ENCODE results near the gene ERICH2. TPM values are rescaled to one million over a fixed set of nuclear protein-coding genes. Genes with fewer than 3 reads are reported as not detected.

The ERICH2 gene
- total RNA-seq = 10 to 100 TPM in 1 of 2 donors, 1 to 10 TPM in 1; 9.6 to 18.3 TPM
- polyA plus RNA-seq (2013, experiment 1 of 2) = 1.5 TPM
- polyA plus RNA-seq (2013, experiment 2 of 2) = 1.8 TPM
- long read RNA-seq, experiment 1, partial matches to known transcripts = 6 of 25 reads
- long read RNA-seq, experiment 1, other reads (novel, unspliced or antisense) = 19 of 25 reads
- long read RNA-seq, experiment 2, partial matches to known transcripts = 2 of 8 reads
- long read RNA-seq, experiment 2, other reads (novel, unspliced or antisense) = 6 of 8 reads
- long read RNA-seq, experiment 3, partial matches to known transcripts = 23 of 38 reads
- long read RNA-seq, experiment 3, other reads (novel, unspliced or antisense) = 15 of 38 reads
- long read RNA-seq, experiment 4 = 0 reads

DNA sequence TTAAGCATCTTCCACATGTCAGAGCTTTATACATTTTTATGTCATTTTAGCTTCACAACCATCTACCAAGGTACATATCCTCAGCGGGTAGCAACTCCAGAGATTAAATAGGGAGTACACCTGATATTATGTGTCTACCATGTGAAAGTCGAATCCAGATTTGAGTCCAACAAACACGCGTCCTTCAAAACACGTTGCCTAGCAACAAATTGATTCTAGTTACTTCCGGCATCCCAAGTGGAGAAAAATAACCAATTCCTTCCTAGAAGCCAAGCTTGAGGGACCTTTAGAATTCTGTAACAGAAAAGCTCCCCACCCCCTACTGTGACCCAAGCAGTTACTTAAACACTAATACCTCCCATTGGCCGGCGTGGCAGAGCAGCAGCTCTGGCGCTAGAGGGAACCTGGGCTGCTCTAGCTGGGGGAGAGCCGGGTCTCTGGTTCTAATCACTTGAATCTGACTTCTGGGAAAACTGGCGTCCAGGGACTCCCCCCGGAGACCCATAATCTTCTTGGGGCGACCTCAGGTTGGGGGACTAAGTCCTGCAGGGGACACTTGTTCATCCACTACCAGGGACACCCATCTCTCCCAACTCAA lies at the start of gene ERICH2:
ERICH2 (plus strand) TSS at position 371 of the 598 bp plus-strand sequence. CDS start 304 bp downstream, outside the sequence.
- peak; percentile 92 for DNase-seq
- Mint-ChIP-seq H3K4me3 (peak within 1 kb of the TSS; percentile 83), H3K9me3 (peaks cover 1% of the 10 kb centered on the region), H3K27me3 (ENCODE audit: insufficient read depth) (no peaks in the 10 kb centered on the region), H3K36me3 (ENCODE audit: low read depth) (peaks cover 9% of the 10 kb centered on the region), H3K4me1 (peaks cover 37% of the 10 kb centered on the region), H3K27ac (peak within 1 kb of the TSS; percentile 96)
- H3K9me3 ChIP-seq (ENCODE audit: control insufficient read depth, low read length) = no peaks in the 10 kb centered on the region
- peak within 1 kb of the TSS; percentile 88 for H3K9ac ChIP-seq (ENCODE audit: extremely low read depth, low read length, poor library complexity, severe bottlenecking)
- TF ChIP-seq, protein P1, sequence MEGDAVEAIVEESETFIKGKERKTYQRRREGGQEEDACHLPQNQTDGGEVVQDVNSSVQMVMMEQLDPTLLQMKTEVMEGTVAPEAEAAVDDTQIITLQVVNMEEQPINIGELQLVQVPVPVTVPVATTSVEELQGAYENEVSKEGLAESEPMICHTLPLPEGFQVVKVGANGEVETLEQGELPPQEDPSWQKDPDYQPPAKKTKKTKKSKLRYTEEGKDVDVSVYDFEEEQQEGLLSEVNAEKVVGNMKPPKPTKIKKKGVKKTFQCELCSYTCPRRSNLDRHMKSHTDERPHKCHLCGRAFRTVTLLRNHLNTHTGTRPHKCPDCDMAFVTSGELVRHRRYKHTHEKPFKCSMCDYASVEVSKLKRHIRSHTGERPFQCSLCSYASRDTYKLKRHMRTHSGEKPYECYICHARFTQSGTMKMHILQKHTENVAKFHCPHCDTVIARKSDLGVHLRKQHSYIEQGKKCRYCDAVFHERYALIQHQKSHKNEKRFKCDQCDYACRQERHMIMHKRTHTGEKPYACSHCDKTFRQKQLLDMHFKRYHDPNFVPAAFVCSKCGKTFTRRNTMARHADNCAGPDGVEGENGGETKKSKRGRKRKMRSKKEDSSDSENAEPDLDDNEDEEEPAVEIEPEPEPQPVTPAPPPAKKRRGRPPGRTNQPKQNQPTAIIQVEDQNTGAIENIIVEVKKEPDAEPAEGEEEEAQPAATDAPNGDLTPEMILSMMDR (conservative IDR thresholded peaks at IDR 0.05) = peak; percentile 58
- peak within 1 kb of the TSS; percentile 96 for H3K4me3 ChIP-seq (ENCODE audit: low read length)
- WGBS, 2 experiments (ENCODE audit: insufficient coverage in 1 of 2, insufficient read length in 1 of 2) = 18 to 19% methylated on average over 12 to 13 of the region's 13 CpGs
- peaks cover 6% of the 10 kb centered on the region for H3K4me1 ChIP-seq (ENCODE audit: control insufficient read depth, insufficient read depth, low read length)
- peak within 1 kb of the TSS; percentile 27 for H3K27ac ChIP-seq (ENCODE audit: low read depth, low read length)
- no peaks in the 10 kb centered on the region for H3K36me3 ChIP-seq (ENCODE audit: control insufficient read depth, insufficient read depth, low read length)
- H3K27me3 ChIP-seq (ENCODE audit: control insufficient read depth, insufficient read depth, low read length, poor library complexity, severe bottlenecking) = no peaks in the 10 kb centered on the region

DNA sequence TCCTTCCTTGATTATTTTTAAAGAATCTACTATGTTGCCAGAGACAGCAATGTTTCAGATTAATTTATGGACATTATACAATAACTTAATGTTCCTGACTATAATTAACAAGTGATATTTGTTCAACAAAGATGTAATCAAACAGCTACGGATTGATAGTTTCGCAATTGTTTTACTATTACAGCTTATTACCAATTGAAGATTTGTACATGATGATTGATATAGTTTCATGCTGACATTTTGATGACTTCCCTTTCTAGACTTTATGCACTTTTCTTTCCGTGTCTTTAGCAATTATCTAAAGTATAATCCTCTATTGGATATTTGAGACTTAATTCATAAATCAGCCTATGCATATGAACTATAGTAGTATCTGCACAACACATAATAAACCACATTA lies 48.5 kb upstream of the ERICH2 start:
- Histone ChIP-seq H3K27ac (ENCODE audit: low read depth, low read length) (no peak overlapping the region), H3K4me3 (ENCODE audit: low read length) (no peak overlapping the region), H3K4me1 (ENCODE audit: control insufficient read depth, insufficient read depth, low read length) (peaks cover 4% of the 10 kb centered on the region), H3K36me3 (ENCODE audit: control insufficient read depth, insufficient read depth, low read length) (peaks cover 12% of the 10 kb centered on the region), H3K27me3 (ENCODE audit: control insufficient read depth, insufficient read depth, low read length, poor library complexity, severe bottlenecking) (no peaks in the 10 kb centered on the region), H3K9ac (ENCODE audit: extremely low read depth, low read length, poor library complexity, severe bottlenecking) (no peak overlapping the region), H3K9me3 (ENCODE audit: control insufficient read depth, low read length) (no peaks in the 10 kb centered on the region)
- Mint-ChIP-seq H3K27me3 (ENCODE audit: insufficient read depth) (peaks cover 16% of the 10 kb centered on the region), H3K36me3 (ENCODE audit: low read depth) (peaks cover 37% of the 10 kb centered on the region), H3K27ac (no peak overlapping the region), H3K9me3 (no peaks in the 10 kb centered on the region), H3K4me3 (no peak overlapping the region), H3K4me1 (peaks cover 9% of the 10 kb centered on the region)
- DNase-seq = no peak
- TF ChIP-seq, protein P1 (conservative IDR thresholded peaks at IDR 0.05) = no peak
- 100% methylated on average over 2 to 3 of the region's 3 CpGs for WGBS, 2 experiments (ENCODE audit: insufficient coverage in 1 of 2, insufficient read length in 1 of 2)

GRCh38 chr2:170722301-170722700 lies 47.9 kb upstream of the ERICH2 start:
- peaks cover 4% of the 10 kb centered on the region for H3K4me1 ChIP-seq (ENCODE audit: control insufficient read depth, insufficient read depth, low read length)
- H3K36me3 Mint-ChIP-seq (ENCODE audit: low read depth) = peaks cover 33% of the 10 kb centered on the region
- no peaks in the 10 kb centered on the region for H3K9me3 Mint-ChIP-seq
- H3K27me3 ChIP-seq (ENCODE audit: control insufficient read depth, insufficient read depth, low read length, poor library complexity, severe bottlenecking) = no peaks in the 10 kb centered on the region
- H3K4me3 ChIP-seq (ENCODE audit: low read length) = no peak overlapping the region
- no peak overlapping the region for H3K27ac Mint-ChIP-seq
- H3K4me3 Mint-ChIP-seq = no peak overlapping the region
- H3K36me3 ChIP-seq (ENCODE audit: control insufficient read depth, insufficient read depth, low read length) = peaks cover 12% of the 10 kb centered on the region
- no peak overlapping the region for H3K9ac ChIP-seq (ENCODE audit: extremely low read depth, low read length, poor library complexity, severe bottlenecking)
- DNase-seq = no peak
- no peaks in the 10 kb centered on the region for H3K9me3 ChIP-seq (ENCODE audit: control insufficient read depth, low read length)
- TF ChIP-seq, protein P1 (conservative IDR thresholded peaks at IDR 0.05) = no peak
- peaks cover 9% of the 10 kb centered on the region for H3K4me1 Mint-ChIP-seq
- H3K27ac ChIP-seq (ENCODE audit: low read depth, low read length) = no peak overlapping the region
- peaks cover 12% of the 10 kb centered on the region for H3K27me3 Mint-ChIP-seq (ENCODE audit: insufficient read depth)

Data from endodermal cell (in vitro differentiated cells).